Activated CD4-positive, alpha-beta memory T cell treated with anti-CD3 and anti-CD28 coated beads for 36 hours (primary cell): Measurements from ENCODE around the gene MOB2. TPM values are rescaled to one million over a fixed set of nuclear protein-coding genes. Genes with fewer than 3 reads are reported as not detected.

Source experiments
- CTCF ChIA-PET: fragments of 350-600 bp; sonication (Branson Sonifier 250); formaldehyde crosslinking; loops from one replicate; lab custom pipeline; 2021; ENCODE audit warnings: antibody characterized with exemption, inconsistent platforms; lab: Charles Lee
- POLR2A ChIA-PET: fragments of 350-600 bp; sonication (Branson Sonifier 250); formaldehyde crosslinking; loops from one replicate; lab custom pipeline; 2021; ENCODE audit warnings: antibody characterized with exemption; lab: Charles Lee
- DNase-seq: peaks from one replicate; pipeline ENCODE4 v3.0.0-alpha.2; 2020
- H3K27ac Mint-ChIP-seq: one replicate; pipeline ENCODE4 v1.8.0; 2021; ENCODE audit warnings: mixed read lengths
- H3K27me3 Mint-ChIP-seq: one replicate; pipeline ENCODE4 v1.8.0; 2021; ENCODE audit warnings: mixed read lengths
- H3K36me3 Mint-ChIP-seq: one replicate; pipeline ENCODE4 v1.8.0; 2021; ENCODE audit warnings: mixed read lengths
- H3K4me1 Mint-ChIP-seq: one replicate; pipeline ENCODE4 v1.8.0; 2021; ENCODE audit warnings: low read depth, mixed read lengths
- H3K4me3 Mint-ChIP-seq: one replicate; pipeline ENCODE4 v1.8.0; 2021; ENCODE audit warnings: mild to moderate bottlenecking, mixed read lengths
- H3K9me3 Mint-ChIP-seq: one replicate; pipeline ENCODE4 v1.8.0; 2021; ENCODE audit warnings: mixed read lengths
- intact Hi-C: fragments of 100-400 bp; cut with micrococcal nuclease; formaldehyde crosslinking; loops from one replicate; pipeline ENCODE4 v1.15.1; 2023
- total RNA-seq, 2 experiments: library from RNA; stranded (reverse); gene quantifications; one replicate each; pipeline ENCODE4 v1.2.3, GENCODE V29; 2021

MOB2 gene
- total RNA-seq, 2 experiments from 2014 or later: 15.9 to 17.9 TPM

DNA sequence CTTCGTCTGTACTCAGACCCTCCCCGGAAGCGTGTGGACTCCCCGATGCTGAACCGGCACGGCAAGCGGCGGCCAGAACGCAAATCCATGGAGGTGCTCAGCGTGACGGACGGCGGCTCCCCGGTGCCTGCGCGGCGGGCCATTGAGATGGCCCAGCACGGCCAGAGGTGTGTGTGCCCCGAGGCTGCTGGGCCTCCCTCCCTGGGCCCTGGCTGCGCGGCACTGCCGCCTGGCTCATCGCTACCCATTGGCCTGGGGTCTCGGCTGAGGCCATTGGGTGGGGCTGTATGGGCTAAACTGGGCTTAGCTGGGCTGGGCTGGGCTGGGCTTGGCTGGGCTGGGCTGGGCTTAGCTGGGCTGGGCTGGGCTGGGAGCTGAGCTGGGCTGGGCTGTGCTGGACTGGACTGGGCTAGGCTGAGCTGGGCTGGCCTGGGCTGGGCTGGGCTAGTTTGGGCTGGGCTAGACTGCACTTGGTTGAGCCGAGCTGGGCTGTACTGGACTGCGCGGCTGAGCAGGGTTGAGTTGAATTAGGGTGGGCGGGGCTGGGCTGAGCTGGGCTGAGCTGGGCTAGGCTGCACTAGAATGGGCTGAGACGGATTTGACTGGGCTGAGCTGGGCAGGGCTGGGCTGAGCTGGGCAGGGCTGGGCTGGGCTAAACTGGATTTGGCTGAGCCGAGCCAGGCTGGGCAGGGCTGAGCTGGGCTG, 40.7 kb downstream of the MOB2 start:
- Mint-ChIP-seq H3K4me3 (no peak overlapping the region), H3K4me1 (no peaks in the 10 kb centered on the region), H3K27me3 (no peaks in the 10 kb centered on the region), H3K36me3 (no peaks in the 10 kb centered on the region), H3K9me3 (no peaks in the 10 kb centered on the region), H3K27ac (no peak overlapping the region)
- POLR2A ChIA-PET: no interaction called here
- CTCF ChIA-PET: no interaction called here
- DNase-seq: no peak
- intact Hi-C loops: no loop called here

GRCh38 chr11:1444823-1445422, 41.7 kb downstream of the MOB2 start:
- Mint-ChIP-seq H3K27ac (no peak overlapping the region), H3K9me3 (no peaks in the 10 kb centered on the region), H3K27me3 (no peaks in the 10 kb centered on the region), H3K4me3 (no peak overlapping the region), H3K36me3 (no peaks in the 10 kb centered on the region), H3K4me1 (no peaks in the 10 kb centered on the region)
- ChIA-PET CTCF (no interaction called here), POLR2A (no interaction called here)
- DNase-seq: no peak
- intact Hi-C loops: no loop called here

DNA sequence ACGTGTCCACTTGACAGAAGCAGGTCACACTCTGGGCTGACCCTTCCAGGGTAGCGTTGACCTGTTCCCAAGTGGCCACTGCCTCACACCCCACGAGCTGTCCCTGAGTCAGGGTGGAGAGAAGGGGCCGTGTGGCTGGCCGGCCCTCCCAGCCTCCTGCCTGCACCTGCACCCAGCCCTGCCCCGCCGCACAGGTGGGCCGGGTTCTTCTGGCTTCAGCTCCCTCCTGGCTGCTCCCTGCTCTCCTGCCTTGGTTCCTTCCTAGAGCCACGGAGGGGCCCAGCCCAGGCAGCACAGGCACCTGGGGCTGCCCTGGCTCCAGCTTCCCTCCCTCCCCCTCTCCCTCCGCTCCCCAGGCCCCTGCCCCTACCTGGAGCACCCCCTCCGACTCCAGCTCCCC, 42.3 kb downstream of the MOB2 start:
- Mint-ChIP-seq H3K4me1 (no peaks in the 10 kb centered on the region), H3K4me3 (no peak overlapping the region)

DNA sequence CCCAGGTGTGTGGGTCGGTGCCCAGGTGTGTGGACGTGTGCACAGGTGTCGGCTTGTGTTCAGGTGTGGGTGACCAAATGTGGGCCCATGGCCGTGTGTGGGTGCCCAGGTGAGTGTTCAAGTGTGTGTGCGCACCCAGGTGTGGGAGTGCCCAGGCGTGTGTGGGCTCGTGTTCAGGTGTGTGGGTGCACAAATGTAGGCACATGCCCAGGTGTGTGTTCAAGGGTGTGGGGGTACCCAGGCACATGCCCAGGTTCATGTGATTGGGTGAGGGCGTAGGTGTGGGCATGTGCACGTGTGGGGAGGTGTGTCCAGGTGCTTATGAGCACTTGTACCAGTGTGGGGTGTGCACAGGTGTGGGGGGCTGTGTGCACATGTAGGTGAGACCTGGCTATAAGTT, 42.8 kb downstream of the MOB2 start:
- H3K4me3 Mint-ChIP-seq: no peak overlapping the region
- no peaks in the 10 kb centered on the region for H3K4me1 Mint-ChIP-seq
- CTCF ChIA-PET: no interaction called here
- no peak overlapping the region for H3K27ac Mint-ChIP-seq
- H3K9me3 Mint-ChIP-seq: no peaks in the 10 kb centered on the region
- H3K36me3 Mint-ChIP-seq: no peaks in the 10 kb centered on the region
- peaks cover 2% of the 10 kb centered on the region for H3K27me3 Mint-ChIP-seq
- intact Hi-C loops: no loop called here
- POLR2A ChIA-PET: no interaction called here
- DNase-seq: no peak

More for the DNA sequence above, 42.3 kb downstream of the MOB2 start:
- no peaks in the 10 kb centered on the region for H3K36me3 Mint-ChIP-seq
- H3K27me3 Mint-ChIP-seq: peaks cover 2% of the 10 kb centered on the region
- intact Hi-C loops: no loop called here
- CTCF ChIA-PET: no interaction called here
- no peaks in the 10 kb centered on the region for H3K9me3 Mint-ChIP-seq
- no peak for DNase-seq
- H3K27ac Mint-ChIP-seq: no peak overlapping the region
- POLR2A ChIA-PET: no interaction called here

GRCh38 chr11:1442807-1443366, 43.7 kb downstream of the MOB2 start:
- Mint-ChIP-seq H3K4me3 (no peak overlapping the region), H3K27ac (no peak overlapping the region), H3K4me1 (no peaks in the 10 kb centered on the region), H3K36me3 (no peaks in the 10 kb centered on the region), H3K27me3 (peaks cover 2% of the 10 kb centered on the region), H3K9me3 (no peaks in the 10 kb centered on the region)
- POLR2A ChIA-PET: no interaction called here
- CTCF ChIA-PET: no interaction called here
- intact Hi-C loops: no loop called here
- DNase-seq: no peak

GRCh38 chr11:1442163-1442562, 44.4 kb downstream of the MOB2 start:
- intact Hi-C loops: no loop called here
- peaks cover 2% of the 10 kb centered on the region for H3K27me3 Mint-ChIP-seq
- ChIA-PET POLR2A (no interaction called here), CTCF (no interaction called here)
- no peak overlapping the region for H3K4me3 Mint-ChIP-seq
- no peak overlapping the region for H3K27ac Mint-ChIP-seq
- no peak for DNase-seq
- H3K9me3 Mint-ChIP-seq: no peaks in the 10 kb centered on the region
- H3K4me1 Mint-ChIP-seq: no peaks in the 10 kb centered on the region
- no peaks in the 10 kb centered on the region for H3K36me3 Mint-ChIP-seq

DNA sequence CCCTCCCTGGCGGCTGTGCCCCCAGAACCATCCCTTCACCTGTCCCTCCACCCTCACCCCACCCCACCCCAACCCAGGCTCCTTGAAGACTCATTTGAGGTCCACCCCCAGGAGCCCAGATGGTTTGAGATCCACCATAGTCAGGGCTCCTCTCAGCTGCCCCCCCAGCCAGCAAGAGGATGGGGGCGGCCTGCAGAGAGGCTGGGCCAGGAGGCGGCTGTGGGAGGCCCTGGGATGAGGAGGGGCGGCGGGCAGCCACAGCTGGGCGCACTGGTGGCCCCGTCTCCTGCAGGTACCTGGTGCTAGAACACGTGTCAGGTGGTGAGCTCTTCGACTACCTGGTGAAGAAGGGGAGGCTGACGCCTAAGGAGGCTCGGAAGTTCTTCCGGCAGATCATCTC, 46.1 kb downstream of the MOB2 start:
- Mint-ChIP-seq H3K4me1 (no peaks in the 10 kb centered on the region), H3K4me3 (no peak overlapping the region), H3K36me3 (no peaks in the 10 kb centered on the region), H3K27me3 (peaks cover 2% of the 10 kb centered on the region), H3K27ac (no peak overlapping the region), H3K9me3 (no peaks in the 10 kb centered on the region)
- intact Hi-C loops: no loop called here
- ChIA-PET CTCF (interaction anchor here (0.6 kb wide), 1 partner anchor 298 kb away, joined by 3 read pairs; no protein-coding TSS in a partner anchor), POLR2A (no interaction called here)
- no peak for DNase-seq

DNA sequence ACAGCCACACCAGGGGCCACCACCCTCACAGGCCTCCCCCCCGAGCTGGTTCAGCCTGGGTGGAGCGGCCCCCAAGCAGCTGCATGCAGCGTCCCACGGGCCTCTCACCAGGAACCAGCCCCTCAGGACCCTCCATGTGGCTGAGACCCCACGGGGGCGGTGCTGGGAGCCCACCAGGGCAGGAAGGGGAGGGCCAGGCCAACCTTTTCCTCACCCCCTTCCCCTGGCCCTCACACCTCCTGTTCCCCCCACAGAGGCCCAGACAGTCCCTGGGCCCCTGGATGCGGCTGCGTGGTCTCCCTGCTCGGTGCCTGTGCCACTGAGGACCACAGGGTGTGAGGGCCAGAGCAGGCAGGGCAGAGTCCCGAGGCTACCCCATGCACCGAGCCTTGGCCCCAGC, 46.5 kb downstream of the MOB2 start:
- no peaks in the 10 kb centered on the region for H3K9me3 Mint-ChIP-seq
- H3K27me3 Mint-ChIP-seq: peaks cover 2% of the 10 kb centered on the region
- DNase-seq: no peak
- H3K4me3 Mint-ChIP-seq: no peak overlapping the region
- intact Hi-C loops: no loop called here
- H3K4me1 Mint-ChIP-seq: no peaks in the 10 kb centered on the region
- CTCF ChIA-PET: no interaction called here
- POLR2A ChIA-PET: no interaction called here
- no peaks in the 10 kb centered on the region for H3K36me3 Mint-ChIP-seq
- H3K27ac Mint-ChIP-seq: no peak overlapping the region

DNA sequence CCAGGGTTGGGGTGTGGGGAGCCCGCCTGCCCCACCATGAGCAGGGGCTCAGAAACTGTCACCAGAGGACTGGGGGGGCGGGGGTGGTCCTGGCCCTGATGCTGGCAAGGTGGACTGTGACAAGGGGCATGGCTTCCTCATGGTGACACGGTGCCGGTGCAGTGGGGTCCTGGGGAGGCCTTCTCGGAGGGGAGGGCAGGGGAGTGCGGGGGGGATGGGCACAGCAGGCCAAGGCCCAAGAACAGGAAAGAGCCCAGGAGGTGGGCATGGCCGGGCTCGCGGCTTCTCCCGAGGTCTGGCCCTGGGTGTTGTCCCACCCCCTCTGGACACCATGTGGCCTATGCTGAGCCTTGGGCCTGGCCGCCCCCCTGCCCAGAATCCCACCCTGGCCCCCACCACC, 47.2 kb downstream of the MOB2 start:
- intact Hi-C loops: no loop called here
- POLR2A ChIA-PET: no interaction called here
- no peak overlapping the region for H3K27ac Mint-ChIP-seq
- peaks cover 3% of the 10 kb centered on the region for H3K27me3 Mint-ChIP-seq
- H3K4me3 Mint-ChIP-seq: no peak overlapping the region
- no peaks in the 10 kb centered on the region for H3K36me3 Mint-ChIP-seq
- H3K9me3 Mint-ChIP-seq: no peaks in the 10 kb centered on the region
- CTCF ChIA-PET: no interaction called here
- H3K4me1 Mint-ChIP-seq: no peaks in the 10 kb centered on the region
- DNase-seq: no peak

DNA sequence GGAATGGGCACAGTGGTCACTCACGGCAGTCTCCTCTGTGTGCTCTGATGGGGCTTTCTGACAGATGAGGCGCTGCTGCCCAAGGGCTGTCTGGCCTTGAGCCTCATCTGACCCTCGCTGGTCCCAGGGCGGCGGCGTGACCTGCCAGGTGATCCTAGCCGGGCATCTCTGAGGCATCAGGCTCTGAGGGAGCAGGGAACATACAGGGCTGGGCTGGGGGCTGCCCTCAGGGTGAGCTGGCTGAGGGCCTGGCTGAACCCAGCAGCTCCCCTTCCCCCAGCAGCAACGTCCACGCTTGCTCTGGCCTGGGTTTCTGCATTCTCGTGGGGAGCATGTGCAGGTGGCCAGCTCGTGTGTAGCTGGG, 47.6 kb downstream of the MOB2 start:
- Mint-ChIP-seq H3K27ac (no peak overlapping the region), H3K9me3 (no peaks in the 10 kb centered on the region), H3K36me3 (no peaks in the 10 kb centered on the region), H3K4me3 (no peak overlapping the region), H3K4me1 (no peaks in the 10 kb centered on the region), H3K27me3 (peaks cover 3% of the 10 kb centered on the region)
- intact Hi-C loops: no loop called here
- ChIA-PET CTCF (no interaction called here), POLR2A (no interaction called here)
- DNase-seq: no peak

- Mint-ChIP-seq H3K4me3 (no peak overlapping the region), H3K9me3 (no peaks in the 10 kb centered on the region), H3K36me3 (no peaks in the 10 kb centered on the region), H3K4me1 (no peaks in the 10 kb centered on the region), H3K27ac (no peak overlapping the region), H3K27me3 (peaks cover 3% of the 10 kb centered on the region)
- intact Hi-C loops: no loop called here
- POLR2A ChIA-PET: no interaction called here
- CTCF ChIA-PET: no interaction called here
- no peak for DNase-seq
These were observed 48.2 kb downstream of the MOB2 start for GRCh38 chr11:1438261-1438966.

DNA sequence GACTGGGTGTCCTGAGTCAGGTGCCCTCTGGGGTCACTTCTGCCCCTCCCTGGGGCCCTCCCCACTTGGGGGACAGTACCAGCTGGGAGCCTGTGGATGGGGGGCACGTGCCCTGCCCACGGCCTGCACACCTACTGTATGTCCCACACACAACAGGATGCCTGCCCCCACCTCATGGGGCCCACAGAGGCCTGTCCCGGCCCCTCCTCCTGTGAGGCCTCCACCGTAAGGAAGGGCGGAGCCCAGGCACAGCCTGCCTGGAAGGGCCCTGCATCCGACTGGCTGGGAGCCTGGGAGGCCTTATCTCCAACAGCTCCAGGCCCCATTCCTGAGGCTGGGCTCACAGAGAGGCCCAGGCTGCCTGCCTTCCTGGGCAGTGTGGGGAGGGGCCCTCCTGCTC, 49.1 kb downstream of the MOB2 start:
- Mint-ChIP-seq H3K9me3 (no peaks in the 10 kb centered on the region), H3K4me1 (no peaks in the 10 kb centered on the region), H3K4me3 (no peak overlapping the region), H3K27ac (no peak overlapping the region), H3K36me3 (no peaks in the 10 kb centered on the region), H3K27me3 (peaks cover 3% of the 10 kb centered on the region)
- intact Hi-C loops: no loop called here
- ChIA-PET POLR2A (no interaction called here), CTCF (no interaction called here)
- no peak for DNase-seq
